HG03097 (cell line): ENCODE results near the gene MCM5.
"Not testable (repeated sequence)": the region's sequence is repeated elsewhere in the genome, so short reads cannot be mapped to it uniquely, and the experiment has no call there.

Source experiments
- ATAC-seq: cut with Tn5 transposase; IDR thresholded peaks from one replicate; pipeline ENCODE4 v1.9.1; 2021; ENCODE audit not compliant: unreplicated experiment, low FRiP score

The MCM5 gene

GRCh38 chr22:35467681-35468434, 67.9 kb downstream of the MCM5 start:
- no peak for ATAC-seq

- ATAC-seq = no peak
Measured at GRCh38 chr22:35470903-35471321, 71.0 kb downstream of the MCM5 start.

- not testable (repeated sequence) for ATAC-seq
Measured at GRCh38 chr22:35471566-35471965, 71.6 kb downstream of the MCM5 start.

- ATAC-seq = no peak
Measured at GRCh38 chr22:35472488-35472887, 72.5 kb downstream of the MCM5 start.

GRCh38 chr22:35473971-35474370, 74.0 kb downstream of the MCM5 start:
- no peak for ATAC-seq
